Keratinocyte (primary cell): ENCODE results near the gene YBX1. TPM values are rescaled to one million over a fixed set of nuclear protein-coding genes. Genes with fewer than 3 reads are reported as not detected.

Source experiments
- DNase-seq: peaks from one replicate; pipeline ENCODE4 v3.0.0-alpha.2; 2011; ENCODE audit warnings: low read depth, missing footprints, low spot score
- FAIRE-seq: peaks from 2 replicates; lab custom pipeline; 2011; peaks lifted over from hg19 to GRCh38; lab: Jason Lieb, UNC
- H2AFZ ChIP-seq: 2 replicates; pipeline ENCODE4 v1.6.0; 2012; ENCODE audit warnings: low read length, control low read depth, inconsistent platforms; ENCODE audit not compliant: control insufficient read depth
- H3K27ac ChIP-seq: 2 replicates; pipeline ENCODE4 v1.5.1; 2011; ENCODE audit warnings: low read length; ENCODE audit not compliant: control insufficient read depth, insufficient read depth
- H3K27me3 ChIP-seq: 3 replicates; pipeline ENCODE4 v1.6.0; 2011; ENCODE audit warnings: low read length; ENCODE audit not compliant: control insufficient read depth, insufficient read depth; ENCODE audit errors: extremely low read depth
- H3K36me3 ChIP-seq, 2 experiments: 2 replicates in 1 of 2; 3 replicates in 1 of 2; pipeline ENCODE4 v1.5.1; 2011; ENCODE audit warnings: low read length in 2 of 2, mild to moderate bottlenecking in 1 of 2; ENCODE audit not compliant: control insufficient read depth in 2 of 2, insufficient read depth in 2 of 2; ENCODE audit errors: extremely low read depth in 1 of 2
- H3K4me1 ChIP-seq: 3 replicates; pipeline ENCODE4 v1.5.1; 2011; ENCODE audit warnings: low read length; ENCODE audit not compliant: control insufficient read depth, insufficient read depth; ENCODE audit errors: extremely low read depth
- H3K4me2 ChIP-seq: 3 replicates; pipeline ENCODE4 v1.6.0; 2011; ENCODE audit warnings: low read depth, low read length; ENCODE audit not compliant: control insufficient read depth, insufficient read depth; ENCODE audit errors: extremely low read depth
- H3K4me3 ChIP-seq, 3 experiments: fragments of 200-600 bp in 1 of 3; sonication (generic) in 1 of 3; 2 replicates in 2 of 3; 3 replicates in 1 of 3; pipeline ENCODE4 v1.5.1; 2011 to 2016; ENCODE audit warnings: low read length in 3 of 3, mild to moderate bottlenecking in 3 of 3, control low read depth in 2 of 3, inconsistent platforms in 1 of 3, low read depth in 1 of 3, mixed read lengths in 1 of 3, mixed run types in 1 of 3, moderate library complexity in 1 of 3; ENCODE audit not compliant: control insufficient read depth in 2 of 3, insufficient read depth in 2 of 3; ENCODE audit errors: extremely low read depth in 1 of 3
- H3K79me2 ChIP-seq: 2 replicates; pipeline ENCODE4 v1.6.0; 2012; ENCODE audit warnings: low read length; ENCODE audit not compliant: control insufficient read depth, insufficient read depth
- H3K9ac ChIP-seq: 3 replicates; pipeline ENCODE4 v1.6.0; 2011; ENCODE audit warnings: low read length; ENCODE audit not compliant: control insufficient read depth, insufficient read depth; ENCODE audit errors: extremely low read depth
- H3K9me1 ChIP-seq: 3 replicates; pipeline ENCODE4 v1.6.0; 2011; ENCODE audit warnings: low read length; ENCODE audit not compliant: control insufficient read depth, insufficient read depth; ENCODE audit errors: extremely low read depth
- H3K9me3 ChIP-seq: 2 replicates; pipeline ENCODE4 v1.5.1; 2012; ENCODE audit warnings: low read depth, low read length; ENCODE audit not compliant: control insufficient read depth
- H4K20me1 ChIP-seq: 3 replicates; pipeline ENCODE4 v1.6.0; 2011; ENCODE audit warnings: low read length; ENCODE audit not compliant: control insufficient read depth, insufficient read depth; ENCODE audit errors: extremely low read depth
- CTCF ChIP-seq, 3 experiments: IDR thresholded peaks in 1 of 3; conservative IDR thresholded peaks in 1 of 3; optimal IDR thresholded peaks in 1 of 3; 2 replicates in 2 of 3; 3 replicates in 1 of 3; pipeline versions ENCODE3 to v1.5.1; 2011; ENCODE audit warnings: low read length in 3 of 3, mild to moderate bottlenecking in 3 of 3, moderate library complexity in 2 of 3, control low read depth in 1 of 3, inconsistent platforms in 1 of 3; ENCODE audit not compliant: insufficient read depth in 2 of 3; ENCODE audit errors: extremely low read depth in 1 of 3
- EZH2 ChIP-seq: IDR thresholded peaks from one replicate; pipeline ENCODE4 v1.6.1; 2012; ENCODE audit warnings: inconsistent platforms, mild to moderate bottlenecking, low read length, moderate library complexity
- dilution Hi-C: fragments of 300-500 bp; cut with MboI; formaldehyde crosslinking; loops from one replicate; pipeline ENCODE4 v1.7.0; 2020; ENCODE audit warnings: low sequenced_read_pairs; ENCODE audit not compliant: extremely low pct_ligation_motif_present
- polyA minus RNA-seq, 3 experiments: library from RNA; depleted of rRNA, polyadenylated mRNA; stranded (reverse); fragments of >200 nt; gene quantifications; 1 replicate in 1 of 3; 2 replicates in 1 of 3; 3 replicates in 1 of 3; pipeline ENCODE4 v1.2.3, GENCODE V29; 2011
- polyA plus RNA-seq, 5 experiments: library from polyadenylated mRNA; depleted of rRNA in 3 of 5; stranded (reverse) in 3 of 5; stranded (forward) in 1 of 5; unstranded in 1 of 5; fragments of >200 nt; gene quantifications; 1 replicate in 1 of 5; 2 replicates in 3 of 5; 3 replicates in 1 of 5; pipeline versions ENCODE4 v1.2.1 to v1.2.3, GENCODE V29; 2011 to 2012; ENCODE audit warnings: missing spikeins in 2 of 5, low read depth in 1 of 5, low replicate concordance in 1 of 5

The YBX1 gene
- polyA plus RNA-seq (630 to 1,162 TPM (median 1,066 TPM) in 3 replicates), polyA minus RNA-seq (244 to 426 TPM (median 260 TPM) in 3 replicates)
- 243 TPM for polyA plus RNA-seq (2011; ENCODE audit: low read depth)
- polyA plus RNA-seq (2011; cell fraction: cytosol; rRNA removed), result 1,344 and 1,449 TPM in 2 replicates
- polyA plus RNA-seq (2011; cell fraction: nucleus; rRNA removed), result 186 and 230 TPM in 2 replicates
- 463 and 1,137 TPM in 2 replicates for polyA plus RNA-seq (2012; ENCODE audit: low replicate concordance)
- 513 TPM for polyA minus RNA-seq (2011; cell fraction: cytosol; rRNA and poly(A)+ RNA removed)
- polyA minus RNA-seq (2011; cell fraction: nucleus; rRNA and poly(A)+ RNA removed), result 37.6 and 63.8 TPM in 2 replicates

GRCh38 chr1:42681741-42682483, at the start of gene YBX1:
Gene YBX1, plus strand, starts transcription at chr1:42682418. Its CDS starts 148 bp downstream, at chr1:42682566.
- Histone ChIP-seq H3K79me2 (peaks cover 55% of the 10 kb centered on the region), H3K27ac (peak within 1 kb of the TSS; percentile 91), H4K20me1 (peaks cover 31% of the 10 kb centered on the region), H3K9me1 (no peaks in the 10 kb centered on the region), H3K9me3 (no peaks in the 10 kb centered on the region), H3K27me3 (no peaks in the 10 kb centered on the region), H3K4me1 (peaks cover 42% of the 10 kb centered on the region), H3K4me2 (peak within 1 kb of the TSS; percentile 99), H2AFZ (peak within 1 kb of the TSS; percentile 57), H3K9ac (peak within 1 kb of the TSS; percentile 95), H3K36me3 (peaks cover 0 to 20% of the 10 kb centered on the region in 2 experiments), H3K4me3 (peak within 1 kb of the TSS; percentile 72 to 95 (median 81))
- dilution Hi-C loops, result no loop called here
- DNase-seq (peak; percentile 93), FAIRE-seq (peak; percentile 20)
- TF ChIP-seq EZH2 (no peak), CTCF (optimal IDR thresholded peaks at IDR 0.05 in 1 of 3, IDR thresholded peaks at IDR 0.05 in 1 of 3, conservative IDR thresholded peaks at IDR 0.05 in 1 of 3; ENCODE audit: extremely low read depth in 1 of 3, insufficient read depth in 2 of 3, low read length in 3 of 3) (no peak)

GRCh38 chr1:42639116-42639515, 43.1 kb upstream of the YBX1 start:
- FAIRE-seq (no peak), DNase-seq (no peak)
- Histone ChIP-seq H3K4me2 (no peak overlapping the region), H3K4me3 (no peak overlapping the region), H3K9me3 (no peaks in the 10 kb centered on the region), H3K27me3 (no peaks in the 10 kb centered on the region), H3K79me2 (no peaks in the 10 kb centered on the region), H2AFZ (no peak overlapping the region), H4K20me1 (no peaks in the 10 kb centered on the region), H3K36me3 (no peaks in the 10 kb centered on the region), H3K9ac (no peak overlapping the region), H3K4me1 (no peaks in the 10 kb centered on the region), H3K27ac (no peak overlapping the region), H3K9me1 (no peaks in the 10 kb centered on the region)
- dilution Hi-C loops, result no loop called here
- TF ChIP-seq EZH2 (no peak), CTCF (optimal IDR thresholded peaks at IDR 0.05 in 1 of 3, IDR thresholded peaks at IDR 0.05 in 1 of 3, conservative IDR thresholded peaks at IDR 0.05 in 1 of 3; ENCODE audit: extremely low read depth in 1 of 3, insufficient read depth in 2 of 3, low read length in 3 of 3) (no peak)
